Heart right ventricle (tissue), 16 donors: ENCODE results near the gene DMRT3. TPM values are rescaled to one million over a fixed set of nuclear protein-coding genes. Genes with fewer than 3 reads are reported as not detected.

Experiments used
- ATAC-seq, 8 donors: fragments of 200-7000 bp; cut with Tn5 transposase; one replicate each; pipeline ENCODE4 v1.9.1; 2020; ENCODE audit warnings: mild to moderate bottlenecking in 8 of 8, moderate library complexity in 8 of 8, moderate number of reproducible peaks in 1 of 8
- DNase-seq, 2 donors: peaks; one replicate each; pipeline ENCODE4 v3.0.0-alpha.2; 2020
- H3K27ac ChIP-seq, 10 donors: fragments of 200-600 bp; sonication (generic) in 2 of 10; one replicate each; pipeline versions ENCODE4 v1.5.0 to v1.8.0; 2020 to 2022; ENCODE audit warnings: mild to moderate bottlenecking in 3 of 10
- H3K27me3 ChIP-seq, 7 donors: fragments of 200-600 bp; one replicate each; pipeline ENCODE4 v1.8.0; 2021 to 2022; ENCODE audit warnings: mild to moderate bottlenecking in 2 of 7
- H3K36me3 ChIP-seq, 9 donors: fragments of 200-600 bp; sonication (generic) in 1 of 9; one replicate each; pipeline versions ENCODE4 v1.5.0 to v1.8.0; 2020 to 2022; ENCODE audit warnings: mild to moderate bottlenecking in 2 of 9
- H3K4me1 ChIP-seq, 9 donors: fragments of 200-600 bp; sonication (generic) in 1 of 9; one replicate each; pipeline versions ENCODE4 v1.5.0 to v1.8.0; 2020 to 2022; ENCODE audit warnings: mild to moderate bottlenecking in 4 of 9
- H3K4me3 ChIP-seq, 10 donors: fragments of 200-600 bp; sonication (generic) in 2 of 10; one replicate each; pipeline versions ENCODE4 v1.5.0 to v1.8.0; 2020 to 2022; ENCODE audit warnings: mild to moderate bottlenecking in 7 of 10, moderate library complexity in 2 of 10
- H3K9me3 ChIP-seq, 11 donors: fragments of 200-600 bp in 10 of 11; sonication (generic) in 2 of 11; one replicate each; pipeline versions ENCODE4 v1.5.0 to v1.8.0; 2013 to 2022; ENCODE audit warnings: mild to moderate bottlenecking in 2 of 11, control low read depth in 1 of 11, moderate library complexity in 1 of 11
- WGBS, 2 donors: extraction: QIAGEN DNeasy Blood & Tissue Kit; methylation state at CpG; one replicate each; pipeline ENCODE4 v1.1.7; 2013; ENCODE audit warnings: inconsistent platforms in 1 of 2; 5-methylcytosine and 5-hydroxymethylcytosine counted together
- intact Hi-C, 10 donors: fragments of 100-400 bp; cut with DNase I; formaldehyde crosslinking; loops; one replicate each; pipeline versions ENCODE4 v1.11.1 to v1.14.2; 2022
- polyA plus RNA-seq, 2 donors: library from polyadenylated mRNA; stranded (reverse); fragments of 200-250 nt; gene quantifications; one replicate each; pipeline ENCODE4 v1.2.3, GENCODE V29; 2013
- total RNA-seq, 10 donors: library from RNA; stranded (reverse); fragmentation: NEBNext Ultra II Directional in 3 of 10; extraction: Animal tissue kit (Norgen Biotek cat#: 25700) in 3 of 10; gene quantifications; one replicate each; pipeline versions ENCODE4 v1.2.1 to v1.2.4, GENCODE V29; 2021 to 2023
- TF ChIP-seq, protein P1 (sequence below), 9 donors: fragments of 200-600 bp; sonication (generic) in 2 of 9; IDR thresholded peaks; one replicate each; pipeline versions ENCODE4 v1.5.0 to v1.8.0; 2021 to 2022; ENCODE audit warnings: antibody characterized with exemption in 9 of 9, mild to moderate bottlenecking in 5 of 9, moderate library complexity in 1 of 9
- donor health status: Arrhythmogenic right ventricular cardiomyopathy.
- donor health status: ischemic (EF 13 %, LVEDD 7.1; RV severe dilation, severe dysfunction).
- donor health status: healthy with polysubstance abuse.
- donor health status: DM: no; HTN: yes; CAD: no.
- donor health status: DM: no; HTN: no; CAD: no.
- donor health status: ischemic (EF 25% LVEDD 6.9; RV normal size, moderate dysfunction).
- donor health status: ischemic (EF 25% LVEDD 5.7; RV mildly dilated, moderate dysfunction).
- donor health status: healthy.
- donor health status: DM: yes; HTN: yes; CAD: no.
- donor health status: Ischemic cardiomyopathy.
- donor health status: ischemic (EF 35%, LVEDD 5.7; RV mildly dilated, moderate dysfunction).
- donor health status: nonischemic (EF 11% LVEDD 7.7; RV severe dilation, severe dysfunction).
- donor health status: DM: yes; HTN: yes; CAD: no.
- donor health status: PGD.
- donor health status: ischemic (EF 29% LVEDD 5.4; RV normal size, mild dysfunction).
- donor health status: nonischemic (EF 23%, LVEDD 6.1; RV moderate dilation, normal function).

The DMRT3 gene
- total and polyA plus RNA-seq, 12 donors, result not detected

DNA sequence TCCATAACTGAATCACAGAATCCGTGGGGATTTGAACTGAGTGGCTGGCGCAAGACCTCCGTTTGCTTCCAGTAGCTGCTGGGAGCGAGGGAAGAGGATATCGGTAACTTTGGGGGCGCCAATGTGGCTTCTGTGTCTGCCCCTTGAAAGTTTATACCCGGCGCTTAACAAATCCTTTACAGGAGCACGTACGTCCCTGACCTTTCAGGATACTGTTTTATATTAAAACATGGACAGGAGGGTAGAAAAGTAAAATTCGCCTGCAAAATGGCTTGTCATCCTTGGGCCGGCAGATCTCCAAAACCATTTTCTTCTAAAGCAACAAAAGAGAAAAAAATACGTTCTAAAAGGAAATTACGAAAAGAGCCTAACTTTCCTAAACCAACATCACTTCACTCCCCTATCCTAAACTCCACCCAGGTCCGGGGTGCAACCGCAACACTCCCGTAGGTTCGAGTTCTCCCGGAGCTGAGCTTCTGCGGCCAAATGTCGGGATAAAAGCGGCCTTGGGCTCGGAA, 656 bp upstream of the DMRT3 start:
- TF ChIP-seq, protein P1, sequence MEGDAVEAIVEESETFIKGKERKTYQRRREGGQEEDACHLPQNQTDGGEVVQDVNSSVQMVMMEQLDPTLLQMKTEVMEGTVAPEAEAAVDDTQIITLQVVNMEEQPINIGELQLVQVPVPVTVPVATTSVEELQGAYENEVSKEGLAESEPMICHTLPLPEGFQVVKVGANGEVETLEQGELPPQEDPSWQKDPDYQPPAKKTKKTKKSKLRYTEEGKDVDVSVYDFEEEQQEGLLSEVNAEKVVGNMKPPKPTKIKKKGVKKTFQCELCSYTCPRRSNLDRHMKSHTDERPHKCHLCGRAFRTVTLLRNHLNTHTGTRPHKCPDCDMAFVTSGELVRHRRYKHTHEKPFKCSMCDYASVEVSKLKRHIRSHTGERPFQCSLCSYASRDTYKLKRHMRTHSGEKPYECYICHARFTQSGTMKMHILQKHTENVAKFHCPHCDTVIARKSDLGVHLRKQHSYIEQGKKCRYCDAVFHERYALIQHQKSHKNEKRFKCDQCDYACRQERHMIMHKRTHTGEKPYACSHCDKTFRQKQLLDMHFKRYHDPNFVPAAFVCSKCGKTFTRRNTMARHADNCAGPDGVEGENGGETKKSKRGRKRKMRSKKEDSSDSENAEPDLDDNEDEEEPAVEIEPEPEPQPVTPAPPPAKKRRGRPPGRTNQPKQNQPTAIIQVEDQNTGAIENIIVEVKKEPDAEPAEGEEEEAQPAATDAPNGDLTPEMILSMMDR (IDR thresholded peaks at IDR 0.05), result no peak
- DNase-seq, result no peak
- WGBS, 2 donors, result 4 to 7% methylated on average over 23 of the region's 23 CpGs
- Histone ChIP-seq H3K9me3 (no peaks in the 10 kb centered on the region), H3K4me3 (no peak overlapping the region), H3K36me3 (no peaks in the 10 kb centered on the region), H3K4me1 (peaks cover 3 to 40% (median 34%) of the 10 kb centered on the region in 9 donors), H3K27ac (no peak overlapping the region), H3K27me3 (peaks cover 72 to 100% (median 99%) of the 10 kb centered on the region in 7 donors)
- intact Hi-C loops, result loop anchor here in 1 of 10 donors (10.0 kb wide), 1 partner anchor 69 kb away; no protein-coding TSS in a partner anchor
- no peak for ATAC-seq

DNA sequence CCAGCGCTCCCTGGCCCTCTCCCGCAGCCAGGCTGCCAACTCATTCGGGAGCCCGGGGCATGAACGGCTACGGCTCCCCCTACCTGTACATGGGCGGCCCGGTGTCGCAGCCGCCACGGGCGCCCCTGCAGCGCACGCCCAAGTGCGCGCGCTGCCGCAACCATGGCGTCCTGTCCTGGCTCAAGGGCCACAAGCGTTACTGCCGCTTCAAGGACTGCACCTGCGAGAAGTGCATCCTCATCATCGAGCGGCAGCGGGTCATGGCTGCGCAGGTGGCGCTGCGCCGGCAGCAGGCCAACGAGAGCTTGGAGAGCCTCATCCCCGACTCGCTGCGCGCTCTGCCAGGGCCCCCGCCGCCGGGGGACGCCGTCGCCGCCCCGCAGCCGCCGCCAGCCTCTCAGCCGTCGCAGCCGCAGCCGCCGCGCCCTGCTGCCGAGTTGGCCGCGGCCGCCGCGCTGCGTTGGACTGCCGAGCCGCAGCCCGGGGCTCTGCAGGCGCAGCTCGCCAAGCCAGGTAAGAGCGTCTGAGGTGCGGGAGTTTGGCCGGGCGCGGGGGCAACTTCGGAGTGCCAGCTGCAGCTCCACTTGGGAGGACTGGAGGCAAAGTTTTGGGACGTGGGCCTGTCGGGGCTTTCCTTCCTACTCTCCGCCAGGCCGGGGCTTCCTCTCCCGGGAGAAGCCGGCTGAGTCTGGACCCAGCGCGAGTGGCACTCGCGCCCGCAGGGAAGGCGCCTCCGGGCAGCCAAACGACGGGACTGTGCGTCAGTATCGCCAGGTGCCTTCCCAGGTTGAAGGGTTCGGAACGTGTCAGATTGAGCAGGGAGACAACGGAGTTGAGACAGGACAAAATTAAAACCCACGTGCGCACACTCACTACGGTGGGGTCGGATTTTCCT, 735 bp downstream of the DMRT3 start:
- H3K27me3 ChIP-seq, result peaks cover 59 to 100% (median 99%) of the 10 kb centered on the region in 7 donors
- TF ChIP-seq, protein P1 (IDR thresholded peaks at IDR 0.05), result no peak
- no peaks in the 10 kb centered on the region for H3K9me3 ChIP-seq
- intact Hi-C loops, result loop anchor here in 1 of 10 donors (10.0 kb wide), 1 partner anchor 68 kb away; no protein-coding TSS in a partner anchor
- H3K36me3 ChIP-seq, result no peaks in the 10 kb centered on the region
- 2% methylated on average over 90 to 92 of the region's 92 CpGs for WGBS, 2 donors
- DNase-seq, result no peak
- ATAC-seq, result peak in 1 of 8 donors; percentile 46
- peaks cover 0 to 26% (median 20%) of the 10 kb centered on the region in 9 donors for H3K4me1 ChIP-seq
- H3K4me3 ChIP-seq, result peak overlapping the region in 3 of 10 donors; percentile 7 to 16 (median 10)
- no peak overlapping the region for H3K27ac ChIP-seq

DNA sequence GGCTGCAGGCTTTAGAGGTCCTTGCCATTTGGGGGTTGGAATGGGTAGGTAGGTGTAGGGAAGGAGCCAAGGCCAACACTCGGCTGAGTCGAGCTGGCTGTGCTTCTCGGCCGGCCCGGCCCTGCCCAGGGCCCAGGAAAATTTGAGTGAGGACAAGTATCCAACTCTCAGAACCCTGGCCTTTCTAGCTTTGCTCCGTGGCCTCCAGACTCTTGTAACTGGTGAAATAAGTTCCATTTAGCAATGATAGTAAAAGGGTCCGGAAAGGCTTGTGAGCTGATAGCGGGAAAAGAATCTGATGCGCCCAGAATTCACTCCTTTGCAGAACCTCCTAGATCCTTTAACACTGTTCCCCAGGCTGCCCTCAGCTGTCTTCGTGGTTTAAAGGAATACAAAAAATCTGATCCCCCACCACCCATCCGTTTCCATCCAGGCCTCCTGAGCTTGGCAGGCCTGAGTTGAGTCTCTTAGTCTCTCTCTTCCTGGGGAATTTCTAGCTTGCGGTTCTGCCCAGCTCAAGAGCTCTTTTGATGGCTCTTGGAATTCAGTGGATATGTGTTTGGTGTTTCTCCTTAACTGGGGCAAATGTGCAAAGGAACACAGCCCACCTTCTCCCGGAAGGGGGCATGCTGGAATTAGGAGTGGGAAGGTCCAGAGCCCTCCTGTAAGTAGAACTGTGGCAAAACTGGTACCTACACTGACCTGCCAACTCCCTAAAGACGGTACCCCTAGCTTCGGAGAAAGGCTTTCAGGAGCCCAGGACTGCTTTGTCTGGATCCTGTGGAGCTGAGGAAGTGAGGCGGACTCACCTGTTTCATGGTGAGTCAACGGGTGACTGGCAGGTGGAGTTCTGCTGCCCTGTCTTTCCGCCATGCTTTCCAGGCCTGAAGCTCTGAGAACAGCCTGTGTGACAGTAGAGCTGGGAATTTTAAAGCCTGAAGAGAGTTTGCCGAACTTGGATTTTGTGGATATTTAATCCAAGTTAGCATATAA, 1.7 kb downstream of the DMRT3 start:
- Histone ChIP-seq H3K27me3 (peaks cover 51 to 100% (median 99%) of the 10 kb centered on the region in 7 donors), H3K4me3 (no peak overlapping the region), H3K36me3 (no peaks in the 10 kb centered on the region), H3K27ac (no peak overlapping the region), H3K9me3 (no peaks in the 10 kb centered on the region), H3K4me1 (peaks cover 0 to 17% (median 12%) of the 10 kb centered on the region in 9 donors)
- DNase-seq, result no peak
- 23% methylated on average over 19 of the region's 19 CpGs for WGBS, 2 donors
- TF ChIP-seq, protein P1 (IDR thresholded peaks at IDR 0.05), result no peak
- no peak for ATAC-seq
- intact Hi-C loops, result loop anchor here in 1 of 10 donors (10.0 kb wide), 1 partner anchor 67 kb away; no protein-coding TSS in a partner anchor
